Measurements from ENCODE around the gene ARHGEF4.

The ARHGEF4 gene

DNA sequence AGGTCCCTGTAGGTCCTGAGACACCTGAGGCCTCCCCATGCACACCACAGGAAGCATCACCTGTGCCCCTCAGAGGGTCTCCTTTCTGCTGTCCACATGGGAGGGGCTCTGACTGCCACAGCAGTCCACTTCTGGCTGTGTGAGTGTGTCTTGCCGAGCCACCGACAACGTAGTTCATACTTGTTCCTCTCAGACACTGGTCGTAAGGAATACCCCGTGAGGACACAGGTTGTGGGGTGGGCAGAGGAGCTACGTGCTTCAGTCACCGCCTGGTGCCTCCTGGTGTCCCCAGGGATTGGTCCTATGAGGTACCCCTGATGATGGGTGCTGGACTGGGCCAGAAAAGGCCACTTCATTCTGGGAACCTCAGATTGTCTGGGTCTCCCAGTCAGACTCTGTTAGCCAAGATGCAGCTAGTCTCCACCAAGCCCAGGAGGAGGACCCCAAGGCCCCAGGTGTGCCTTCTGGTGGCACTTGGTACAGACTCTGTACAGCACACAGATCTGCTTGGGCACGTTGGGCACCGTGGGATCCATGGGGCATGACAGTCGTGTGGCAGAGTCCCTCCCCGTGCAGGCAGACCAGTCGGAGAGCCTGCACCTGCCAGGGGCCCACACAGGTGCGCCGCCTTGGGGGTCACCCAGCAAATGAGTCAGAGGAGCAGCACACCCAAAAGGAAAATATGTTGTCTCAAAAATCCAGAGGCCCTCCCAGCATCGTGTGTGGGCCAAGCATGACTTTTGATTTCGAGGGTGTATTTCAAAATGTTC lies 2.5 kb downstream of the ARHGEF4 start:
- no peak overlapping the region for H3K4me3 ChIP-seq (ENCODE audit: control insufficient read depth, low read depth, low read length)
- no peak for DNase-seq (ENCODE audit: low read depth)
- TF ChIP-seq, protein P1, sequence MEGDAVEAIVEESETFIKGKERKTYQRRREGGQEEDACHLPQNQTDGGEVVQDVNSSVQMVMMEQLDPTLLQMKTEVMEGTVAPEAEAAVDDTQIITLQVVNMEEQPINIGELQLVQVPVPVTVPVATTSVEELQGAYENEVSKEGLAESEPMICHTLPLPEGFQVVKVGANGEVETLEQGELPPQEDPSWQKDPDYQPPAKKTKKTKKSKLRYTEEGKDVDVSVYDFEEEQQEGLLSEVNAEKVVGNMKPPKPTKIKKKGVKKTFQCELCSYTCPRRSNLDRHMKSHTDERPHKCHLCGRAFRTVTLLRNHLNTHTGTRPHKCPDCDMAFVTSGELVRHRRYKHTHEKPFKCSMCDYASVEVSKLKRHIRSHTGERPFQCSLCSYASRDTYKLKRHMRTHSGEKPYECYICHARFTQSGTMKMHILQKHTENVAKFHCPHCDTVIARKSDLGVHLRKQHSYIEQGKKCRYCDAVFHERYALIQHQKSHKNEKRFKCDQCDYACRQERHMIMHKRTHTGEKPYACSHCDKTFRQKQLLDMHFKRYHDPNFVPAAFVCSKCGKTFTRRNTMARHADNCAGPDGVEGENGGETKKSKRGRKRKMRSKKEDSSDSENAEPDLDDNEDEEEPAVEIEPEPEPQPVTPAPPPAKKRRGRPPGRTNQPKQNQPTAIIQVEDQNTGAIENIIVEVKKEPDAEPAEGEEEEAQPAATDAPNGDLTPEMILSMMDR (conservative IDR thresholded peaks at IDR 0.05; ENCODE audit: control insufficient read depth, insufficient read depth, low read depth, low read length): no peak

DNA sequence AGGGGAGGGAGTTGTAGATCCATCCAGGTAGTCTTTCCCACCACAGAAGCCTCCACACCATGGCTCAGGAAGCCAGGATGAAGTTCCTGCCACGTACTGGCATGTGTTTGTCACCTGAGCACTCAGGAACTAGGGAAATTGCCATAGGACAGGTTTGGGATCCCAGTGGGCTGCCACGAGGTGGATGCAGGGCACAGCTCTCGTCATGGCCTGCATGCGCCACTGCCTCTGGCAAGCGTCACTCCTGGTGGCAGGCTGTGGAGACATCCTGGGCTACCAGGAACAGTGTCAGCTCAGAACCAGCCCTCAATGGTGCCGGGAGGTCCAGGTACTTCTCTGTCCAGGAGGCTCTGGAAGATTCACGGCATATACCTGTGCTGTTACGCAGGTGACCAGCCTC lies 3.8 kb downstream of the ARHGEF4 start:
- TF ChIP-seq, protein P1 (conservative IDR thresholded peaks at IDR 0.05; ENCODE audit: control insufficient read depth, insufficient read depth, low read depth, low read length): no peak
- no peak for DNase-seq (ENCODE audit: low read depth)
- H3K4me3 ChIP-seq (ENCODE audit: control insufficient read depth, low read depth, low read length): no peak overlapping the region

DNA sequence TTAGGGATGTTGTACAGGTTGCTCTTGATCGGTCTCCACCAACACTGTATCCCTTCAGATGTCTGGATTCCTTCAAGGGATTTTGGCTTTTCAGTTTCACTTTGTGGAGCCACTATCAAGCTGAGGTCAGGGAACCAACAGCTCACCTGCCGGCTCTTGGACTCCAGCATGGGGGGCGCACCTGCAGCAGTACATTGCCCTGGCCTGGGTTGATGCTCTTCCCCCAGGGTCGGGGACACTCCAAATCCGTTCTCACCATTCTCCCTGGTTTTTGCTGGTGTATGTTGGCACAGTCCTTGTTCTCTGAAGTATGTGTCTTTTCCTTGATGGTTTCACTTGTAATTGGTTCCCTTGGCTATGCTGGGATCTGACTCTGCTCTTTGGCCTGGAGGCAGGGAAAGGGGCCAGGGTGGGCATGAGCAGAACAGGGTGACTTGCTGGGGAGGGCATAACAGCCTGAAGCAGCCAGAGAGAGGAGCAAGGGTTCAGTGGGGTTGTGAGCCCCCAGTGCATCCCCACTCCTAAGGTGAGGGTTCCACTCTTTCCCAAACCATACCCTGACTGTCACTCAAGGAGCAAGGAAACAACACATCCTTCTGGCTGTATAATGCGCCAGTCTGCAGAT lies 5.1 kb downstream of the ARHGEF4 start:
- H3K4me3 ChIP-seq (ENCODE audit: control insufficient read depth, low read depth, low read length): no peak overlapping the region
- no peak for DNase-seq (ENCODE audit: low read depth)
- TF ChIP-seq, protein P1 (conservative IDR thresholded peaks at IDR 0.05; ENCODE audit: control insufficient read depth, insufficient read depth, low read depth, low read length): no peak

DNA sequence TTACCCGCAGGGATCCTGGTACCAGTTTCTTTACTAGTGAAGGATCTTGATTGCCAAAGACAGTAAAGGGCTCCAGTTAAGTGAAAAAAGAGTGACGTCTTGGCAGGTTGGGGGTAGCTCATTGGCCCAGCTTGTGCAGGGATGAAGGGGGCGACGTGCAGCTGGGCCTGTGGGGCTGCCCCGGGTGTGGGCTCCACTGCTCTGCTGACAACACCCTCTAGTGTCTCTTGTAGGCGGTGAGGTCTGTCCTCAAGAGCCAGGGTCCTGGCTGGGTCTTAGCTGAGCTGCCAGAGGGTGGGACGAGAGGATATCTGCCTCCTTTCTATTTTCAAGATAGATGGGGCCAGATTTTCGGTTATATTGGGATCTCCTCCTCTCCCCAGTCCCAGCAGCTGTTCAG lies 6.1 kb downstream of the ARHGEF4 start:
- TF ChIP-seq, protein P1 (conservative IDR thresholded peaks at IDR 0.05; ENCODE audit: control insufficient read depth, insufficient read depth, low read depth, low read length): no peak
- no peak overlapping the region for H3K4me3 ChIP-seq (ENCODE audit: control insufficient read depth, low read depth, low read length)
- no peak for DNase-seq (ENCODE audit: low read depth)

DNA sequence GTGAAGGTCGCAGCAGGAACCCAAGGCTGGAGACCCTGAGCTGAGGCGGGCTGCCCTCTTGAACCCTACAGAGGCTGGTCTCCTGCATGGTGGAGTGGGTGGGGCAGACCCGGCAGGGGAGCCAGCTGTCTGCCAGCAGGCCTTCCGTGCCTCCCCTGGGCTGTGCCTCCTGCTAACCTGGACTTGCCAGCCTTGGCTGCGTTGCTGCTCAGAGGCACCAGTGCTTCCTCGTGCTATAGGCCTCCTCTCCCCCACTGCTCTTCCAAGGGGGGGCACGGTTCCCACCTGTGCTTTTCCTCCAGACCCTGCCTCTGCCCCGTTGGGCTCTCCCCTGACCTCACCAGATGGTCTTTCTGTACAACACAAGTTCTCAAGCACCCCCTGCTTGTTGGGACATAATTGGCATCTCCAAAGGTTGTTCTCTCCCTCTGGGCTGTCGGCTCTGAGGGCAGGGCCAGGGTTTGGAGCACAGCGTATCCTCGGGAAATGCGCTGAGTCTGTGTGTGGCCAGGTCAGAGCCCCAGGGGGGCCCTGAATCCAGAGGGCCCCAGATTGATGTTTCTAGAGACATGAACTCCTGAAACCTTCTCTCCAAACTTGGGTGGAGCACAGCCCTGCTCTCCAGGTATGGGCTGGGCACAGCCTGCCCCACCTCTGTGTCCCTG lies 6.7 kb downstream of the ARHGEF4 start:
- no peak overlapping the region for H3K4me3 ChIP-seq (ENCODE audit: control insufficient read depth, low read depth, low read length)
- TF ChIP-seq, protein P1 (conservative IDR thresholded peaks at IDR 0.05; ENCODE audit: control insufficient read depth, insufficient read depth, low read depth, low read length): no peak
- DNase-seq (ENCODE audit: low read depth): no peak

DNA sequence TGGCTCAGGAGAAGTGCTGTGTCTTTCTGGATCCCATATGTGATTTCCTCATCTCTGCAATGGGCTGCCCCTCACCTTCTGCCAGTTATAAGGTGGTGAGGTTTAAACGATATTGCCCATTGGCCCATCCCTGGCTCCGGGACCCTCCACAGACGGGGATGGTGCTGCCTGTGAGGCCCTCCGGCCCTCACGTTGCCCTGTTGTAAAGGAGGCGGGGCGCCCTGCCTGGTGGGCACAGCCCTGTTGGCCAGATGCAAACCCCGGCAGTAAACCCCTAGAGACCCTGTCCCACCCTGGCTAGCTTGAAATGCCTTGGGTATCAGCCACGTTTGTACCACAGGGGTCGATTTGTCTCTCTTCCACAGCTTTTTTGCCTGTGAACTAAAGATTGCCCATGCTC lies 7.4 kb downstream of the ARHGEF4 start:
- DNase-seq (ENCODE audit: low read depth): no peak
- TF ChIP-seq, protein P1 (conservative IDR thresholded peaks at IDR 0.05; ENCODE audit: control insufficient read depth, insufficient read depth, low read depth, low read length): no peak
- H3K4me3 ChIP-seq (ENCODE audit: control insufficient read depth, low read depth, low read length): no peak overlapping the region

Measured in fibroblast of mammary gland (primary cell).